Left ventricle myocardium inferior (tissue), 1 donor: Measurements from ENCODE around the gene TMEM132A. TPM values are rescaled to one million over a fixed set of nuclear protein-coding genes. Genes with fewer than 3 reads are reported as not detected.

Experiments used
- DNase-seq: peaks from one replicate; pipeline ENCODE4 v3.0.0-alpha.2; 2020
- H3K27ac ChIP-seq: fragments of 200-600 bp; replicated peaks from 2 replicates; pipeline ENCODE4 v1.8.0; 2021
- H3K27me3 ChIP-seq: fragments of 200-600 bp; 2 replicates; pipeline ENCODE4 v1.8.0; 2021; ENCODE audit warnings: low read depth
- H3K36me3 ChIP-seq: fragments of 200-600 bp; 2 replicates; pipeline ENCODE4 v1.8.0; 2021
- H3K4me1 ChIP-seq: fragments of 200-600 bp; 2 replicates; pipeline ENCODE4 v1.8.0; 2021
- H3K4me3 ChIP-seq: fragments of 200-600 bp; 2 replicates; pipeline ENCODE4 v1.8.0; 2021; ENCODE audit warnings: mild to moderate bottlenecking, moderate library complexity
- H3K9me3 ChIP-seq: fragments of 200-600 bp; replicated peaks from 2 replicates; pipeline ENCODE4 v1.8.0; 2021
- CTCF ChIP-seq: fragments of 200-600 bp; IDR thresholded peaks from 2 replicates; pipeline ENCODE4 v1.8.0; 2021; ENCODE audit warnings: antibody characterized with exemption, mild to moderate bottlenecking, borderline replicate concordance
- intact Hi-C: fragments of 100-400 bp; cut with micrococcal nuclease; formaldehyde crosslinking; loops from one replicate; pipeline ENCODE4 v1.11.0; 2022
- total RNA-seq: library from RNA; stranded (reverse); fragmentation: NEBNext Ultra II Directional; extraction: Animal tissue kit (Norgen Biotek cat#: 25700); gene quantifications from one replicate; pipeline ENCODE4 v1.2.1, GENCODE V29; 2021
- donor health status: DM: no; HTN: yes; CAD: no; lungs with severe emphysema.

TMEM132A gene
- total RNA-seq, 1 donor from 2014 or later = 6.4 TPM

GRCh38 chr11:60937811-60938210 is 13.6 kb downstream of the TMEM132A start:
- intact Hi-C loops = no loop called here
- H3K4me1 ChIP-seq = peaks cover 54% of the 10 kb centered on the region
- peaks cover 37% of the 10 kb centered on the region for H3K36me3 ChIP-seq
- no peak for TF ChIP-seq CTCF
- H3K9me3 ChIP-seq = no peaks in the 10 kb centered on the region
- no peak for DNase-seq
- no peak overlapping the region for H3K4me3 ChIP-seq
- peak overlapping the region; percentile 77 for H3K27ac ChIP-seq
- H3K27me3 ChIP-seq = no peaks in the 10 kb centered on the region

- Histone ChIP-seq H3K27ac (no peak overlapping the region), H3K4me3 (no peak overlapping the region), H3K4me1 (peaks cover 59% of the 10 kb centered on the region), H3K9me3 (no peaks in the 10 kb centered on the region), H3K27me3 (no peaks in the 10 kb centered on the region), H3K36me3 (peaks cover 42% of the 10 kb centered on the region)
- intact Hi-C loops = no loop called here
- no peak for DNase-seq
- TF ChIP-seq CTCF = no peak
Observed at GRCh38 chr11:60938500-60938899, 14.2 kb downstream of the TMEM132A start.

- no peak for DNase-seq
Observed at GRCh38 chr11:60939301-60939700, 15.0 kb downstream of the TMEM132A start.

GRCh38 chr11:60939855-60940254 is 15.6 kb downstream of the TMEM132A start:
- intact Hi-C loops = no loop called here

More at GRCh38 chr11:60939301-60939700, 15.0 kb downstream of the TMEM132A start:
- intact Hi-C loops = no loop called here
- H3K9me3 ChIP-seq = no peaks in the 10 kb centered on the region
- no peaks in the 10 kb centered on the region for H3K27me3 ChIP-seq
- no peak for TF ChIP-seq CTCF
- H3K27ac ChIP-seq = no peak overlapping the region
- peaks cover 61% of the 10 kb centered on the region for H3K4me1 ChIP-seq
- no peak overlapping the region for H3K4me3 ChIP-seq
- H3K36me3 ChIP-seq = peaks cover 43% of the 10 kb centered on the region

GRCh38 chr11:60941371-60942119 is 17.3 kb downstream of the TMEM132A start:
- Histone ChIP-seq H3K4me3 (no peak overlapping the region), H3K27me3 (no peaks in the 10 kb centered on the region), H3K27ac (peak overlapping the region; percentile 36), H3K4me1 (peaks cover 51% of the 10 kb centered on the region), H3K36me3 (peaks cover 52% of the 10 kb centered on the region), H3K9me3 (no peaks in the 10 kb centered on the region)
- no peak for TF ChIP-seq CTCF
- intact Hi-C loops = no loop called here
- DNase-seq = no peak

More at GRCh38 chr11:60939855-60940254, 15.6 kb downstream of the TMEM132A start:
- TF ChIP-seq CTCF = no peak
- Histone ChIP-seq H3K4me1 (peaks cover 61% of the 10 kb centered on the region), H3K36me3 (peaks cover 43% of the 10 kb centered on the region), H3K9me3 (no peaks in the 10 kb centered on the region), H3K4me3 (no peak overlapping the region), H3K27me3 (no peaks in the 10 kb centered on the region), H3K27ac (no peak overlapping the region)
- no peak for DNase-seq
